ENCODE measurements around the gene FRS2.

The FRS2 gene

GRCh38 chr12:69457433-69457832 lies 12.8 kb upstream of the FRS2 start:
- ChIA-PET POLR2A (ENCODE audit: low non-redundant PET) (no interaction called here), CTCF (no interaction called here)
- TF ChIP-seq CTCF (conservative IDR thresholded peaks at IDR 0.05; ENCODE audit: low read depth): no peak
- no peak for DNase-seq (ENCODE audit: low spot score)
- H3K27ac ChIP-seq: no peak overlapping the region

GRCh38 chr12:69459477-69459876 lies 10.7 kb upstream of the FRS2 start:
- CTCF ChIA-PET: no interaction called here

GRCh38 chr12:69464428-69464827 lies 5.8 kb upstream of the FRS2 start:
- DNase-seq (ENCODE audit: low spot score): no peak
- POLR2A ChIA-PET (ENCODE audit: low non-redundant PET): no interaction called here
- CTCF ChIA-PET: no interaction called here
- H3K27ac ChIP-seq: no peak overlapping the region
- no peak for TF ChIP-seq CTCF (conservative IDR thresholded peaks at IDR 0.05; ENCODE audit: low read depth)

More at GRCh38 chr12:69459477-69459876, 10.7 kb upstream of the FRS2 start:
- no peak for DNase-seq (ENCODE audit: low spot score)
- no peak overlapping the region for H3K27ac ChIP-seq
- no peak for TF ChIP-seq CTCF (conservative IDR thresholded peaks at IDR 0.05; ENCODE audit: low read depth)
- POLR2A ChIA-PET (ENCODE audit: low non-redundant PET): no interaction called here

- no peak for DNase-seq (ENCODE audit: low spot score)
- no peak for TF ChIP-seq CTCF (conservative IDR thresholded peaks at IDR 0.05; ENCODE audit: low read depth)
- ChIA-PET CTCF (interaction anchor here (0.5 to 0.6 kb wide), 2 partner anchors 129 to 399 kb away, joined by 3 read pairs; no protein-coding TSS in a partner anchor), POLR2A (ENCODE audit: low non-redundant PET) (no interaction called here)
- H3K27ac ChIP-seq: no peak overlapping the region
Measured at GRCh38 chr12:69466867-69467266, 3.3 kb upstream of the FRS2 start.

GRCh38 chr12:69467366-69467765 lies 2.8 kb upstream of the FRS2 start:
- TF ChIP-seq CTCF (conservative IDR thresholded peaks at IDR 0.05; ENCODE audit: low read depth): no peak
- ChIA-PET CTCF (no interaction called here), POLR2A (ENCODE audit: low non-redundant PET) (no interaction called here)
- no peak for DNase-seq (ENCODE audit: low spot score)
- H3K27ac ChIP-seq: no peak overlapping the region

- H3K27ac ChIP-seq: no peak overlapping the region
- ChIA-PET POLR2A (ENCODE audit: low non-redundant PET) (no interaction called here), CTCF (no interaction called here)
- no peak for DNase-seq (ENCODE audit: low spot score)
- TF ChIP-seq CTCF (conservative IDR thresholded peaks at IDR 0.05; ENCODE audit: low read depth): no peak
Measured at GRCh38 chr12:69468237-69469026, 1.8 kb upstream of the FRS2 start.

Measured in RWPE1 (cell line).